OCI-LY1 (cell line): Measurements from ENCODE around the gene PODNL1.
"Not testable (repeated sequence)": the region's sequence is repeated elsewhere in the genome, so short reads cannot be mapped to it uniquely, and the experiment has no call there.

Experiments
- H2AFZ ChIP-seq: fragments of 200-600 bp; sonication (generic), shearing (Covaris generic); 2 replicates; pipeline ENCODE4 v1.6.0; 2014; ENCODE audit warnings: antibody characterized with exemption, mild to moderate bottlenecking, low read length
- H3F3A ChIP-seq: fragments of 200-600 bp; sonication (generic), shearing (Covaris generic); 2 replicates; pipeline ENCODE4 v1.6.0; 2014; ENCODE audit warnings: mild to moderate bottlenecking, antibody characterized with exemption, low read length, moderate library complexity; ENCODE audit not compliant: insufficient read depth
- H3K27ac ChIP-seq: fragments of 200-600 bp; sonication (generic); 2 replicates; pipeline ENCODE4 v1.5.1; 2014; ENCODE audit warnings: low read length, mixed run types, mild to moderate bottlenecking, low read depth; ENCODE audit not compliant: poor library complexity, severe bottlenecking
- H3K27me3 ChIP-seq: fragments of 200-600 bp; sonication (generic); 2 replicates; pipeline ENCODE4 v1.6.0; 2014; ENCODE audit warnings: antibody characterized with exemption, mild to moderate bottlenecking, low read length, moderate library complexity; ENCODE audit not compliant: insufficient read depth
- H3K36me3 ChIP-seq: fragments of 200-600 bp; sonication (generic); 2 replicates; pipeline ENCODE4 v1.6.1; 2014; ENCODE audit warnings: mild to moderate bottlenecking, antibody characterized with exemption, low read length, moderate library complexity, mixed read lengths; ENCODE audit not compliant: insufficient read depth
- H3K4me1 ChIP-seq: fragments of 200-600 bp; sonication (generic); 2 replicates; pipeline ENCODE4 v1.5.1; 2014; ENCODE audit warnings: mild to moderate bottlenecking, low read length, moderate library complexity; ENCODE audit not compliant: insufficient read depth, severe bottlenecking
- H3K4me2 ChIP-seq: fragments of 200-600 bp; sonication (generic), shearing (Covaris generic); 2 replicates; pipeline ENCODE4 v1.6.1; 2014; ENCODE audit warnings: low read length
- H3K4me3 ChIP-seq: fragments of 200-600 bp; sonication (generic); 2 replicates; pipeline ENCODE4 v1.5.1; 2014; ENCODE audit warnings: low read length, low read depth, mild to moderate bottlenecking, mixed read lengths; ENCODE audit not compliant: poor library complexity, severe bottlenecking
- H3K79me2 ChIP-seq: fragments of 200-600 bp; shearing (Covaris generic); 2 replicates; pipeline ENCODE4 v1.6.1; 2016; ENCODE audit warnings: mixed run types, low read length, mixed read lengths; ENCODE audit not compliant: insufficient read depth
- H3K9ac ChIP-seq: fragments of 200-600 bp; sonication (generic), shearing (Covaris generic); 2 replicates; pipeline ENCODE4 v1.6.1; 2014; ENCODE audit warnings: mild to moderate bottlenecking, low read length, mixed read lengths
- H3K9me2 ChIP-seq: fragments of 200-600 bp; sonication (generic), shearing (Covaris generic); 2 replicates; pipeline ENCODE4 v1.6.1; 2014; ENCODE audit warnings: low read depth, mild to moderate bottlenecking, low read length, mixed read lengths
- H3K9me3 ChIP-seq: fragments of 200-600 bp; shearing (Covaris generic); 2 replicates; pipeline ENCODE4 v1.6.1; 2014; ENCODE audit warnings: low read length, mixed read lengths
- H4K20me1 ChIP-seq: fragments of 200-600 bp; sonication (generic), shearing (Covaris generic); 2 replicates; pipeline ENCODE4 v1.6.0; 2016; ENCODE audit warnings: mild to moderate bottlenecking, low read length; ENCODE audit not compliant: insufficient read depth
- CTCF ChIP-seq: fragments of 200-600 bp; sonication (generic), shearing (Covaris generic); IDR thresholded peaks from 2 replicates; pipeline ENCODE4 v1.5.1; 2017; ENCODE audit warnings: mild to moderate bottlenecking, antibody characterized with exemption, low read length, moderate library complexity, mixed read lengths
- EZH2 ChIP-seq: fragments of 200-600 bp; sonication (generic), shearing (Covaris generic); IDR thresholded peaks from 2 replicates; pipeline ENCODE4 v1.8.0; 2017; ENCODE audit warnings: borderline replicate concordance, mixed run types, mild to moderate bottlenecking, antibody characterized with exemption, low read length, moderate library complexity, mixed read lengths

Gene PODNL1

DNA sequence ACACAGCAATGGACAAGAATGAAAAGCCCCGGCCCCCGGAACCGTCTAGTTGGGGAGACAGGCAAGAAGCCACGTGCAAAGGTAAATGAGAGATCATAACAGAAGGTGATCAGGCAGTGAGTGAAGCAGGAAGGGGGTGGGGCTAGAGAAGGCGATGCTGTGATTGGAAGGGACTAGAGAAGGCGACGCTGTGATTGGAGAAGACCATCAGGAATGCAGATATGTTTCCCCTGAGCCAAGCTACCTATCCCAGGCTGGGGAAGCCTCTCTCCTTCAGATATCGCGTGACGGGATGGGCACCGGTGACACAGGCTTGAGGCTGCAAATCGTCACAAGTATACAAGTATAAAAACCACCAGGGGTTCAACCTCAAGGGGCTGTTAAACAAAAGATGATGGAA is 35.9 kb upstream of the PODNL1 start:
- Histone ChIP-seq H3K36me3 (no peaks in the 10 kb centered on the region), H3K4me2 (no peak overlapping the region), H3K79me2 (no peaks in the 10 kb centered on the region), H4K20me1 (no peaks in the 10 kb centered on the region), H3K4me3 (no peak overlapping the region), H3K9ac (no peak overlapping the region), H3K9me2 (no peaks in the 10 kb centered on the region), H3K9me3 (no peaks in the 10 kb centered on the region), H3F3A (no peaks in the 10 kb centered on the region), H2AFZ (no peak overlapping the region), H3K27ac (no peak overlapping the region), H3K4me1 (peaks cover 10% of the 10 kb centered on the region), H3K27me3 (peaks cover 6% of the 10 kb centered on the region; the same call in 1 of the 2 replicates)
- TF ChIP-seq CTCF = no peak

DNA sequence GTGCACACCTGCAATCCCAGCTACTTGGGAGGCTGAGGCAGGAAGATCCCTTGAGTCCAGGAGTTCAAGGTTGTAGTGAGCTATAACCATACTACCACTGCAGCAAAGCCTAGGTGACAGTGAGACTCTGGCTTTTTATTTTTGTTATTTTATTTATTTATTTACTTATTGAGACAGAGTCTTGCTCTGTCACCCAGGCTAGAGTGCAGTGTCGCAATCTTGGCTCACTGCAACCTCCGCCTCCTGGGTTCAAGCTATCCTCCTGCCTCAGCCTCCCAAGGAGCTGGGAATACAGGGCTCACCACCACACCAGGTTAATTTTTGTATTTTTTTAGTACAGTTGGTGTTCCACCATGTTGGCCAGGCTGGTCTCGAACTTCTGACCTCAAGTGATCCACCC is 35.3 kb upstream of the PODNL1 start:
- H3K36me3 ChIP-seq = not testable (repeated sequence)

DNA sequence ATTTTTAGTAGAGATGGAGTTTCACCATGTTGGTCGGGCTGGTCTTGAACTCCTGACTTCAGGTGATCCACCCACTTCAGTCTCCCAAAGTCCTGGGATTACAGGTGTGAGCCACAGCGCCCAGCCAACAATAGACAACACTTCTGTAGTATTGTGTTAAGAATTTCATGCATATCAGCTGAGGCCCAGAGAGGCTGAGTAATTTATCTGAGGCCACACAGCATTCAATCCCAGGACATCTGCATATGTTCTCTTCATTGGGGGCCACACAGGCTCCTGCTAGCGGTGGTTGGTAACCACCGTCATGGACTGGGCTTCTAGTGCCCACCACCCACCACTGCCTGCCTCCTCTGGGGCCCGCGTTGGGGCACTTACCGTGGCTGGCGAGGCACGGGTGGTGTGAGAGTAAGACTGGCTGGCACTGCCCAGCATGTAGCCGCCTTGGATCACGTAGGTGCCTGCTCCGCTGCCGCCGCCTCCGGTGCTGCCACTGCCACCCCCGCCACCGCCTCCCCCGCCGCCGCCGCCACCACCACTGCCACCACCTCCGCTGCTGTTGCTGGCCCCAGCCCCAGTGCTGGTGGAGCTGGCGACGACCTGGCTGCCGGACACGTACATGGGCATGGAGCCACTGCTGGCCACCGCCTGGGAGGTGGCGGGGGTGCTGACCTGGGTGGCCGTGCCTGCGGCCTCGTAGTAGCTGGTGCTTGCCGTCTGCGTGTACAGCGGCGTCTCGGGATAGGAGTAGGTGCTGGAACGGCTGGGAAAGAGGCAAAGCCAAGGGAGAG is 34.3 kb upstream of the PODNL1 start:
- no peaks in the 10 kb centered on the region for H3K9me3 ChIP-seq
- no peaks in the 10 kb centered on the region for H3K9me2 ChIP-seq
- H3K79me2 ChIP-seq = no peaks in the 10 kb centered on the region
- H3K4me1 ChIP-seq = peaks cover 7% of the 10 kb centered on the region
- no peak overlapping the region for H3K4me3 ChIP-seq
- H4K20me1 ChIP-seq = no peaks in the 10 kb centered on the region
- no peak overlapping the region for H2AFZ ChIP-seq
- TF ChIP-seq CTCF = no peak
- no peak for TF ChIP-seq EZH2
- H3K9ac ChIP-seq = no peak overlapping the region
- H3K4me2 ChIP-seq = no peak overlapping the region
- no peaks in the 10 kb centered on the region for H3K36me3 ChIP-seq
- no peak overlapping the region for H3K27ac ChIP-seq
- no peaks in the 10 kb centered on the region for H3K27me3 ChIP-seq
- H3F3A ChIP-seq = no peaks in the 10 kb centered on the region

More for the DNA sequence above, 35.3 kb upstream of the PODNL1 start:
- not testable (repeated sequence) for H3K27ac ChIP-seq, H3K4me3 ChIP-seq, H3K9me3 ChIP-seq, H3K4me1 ChIP-seq, H3F3A ChIP-seq, H3K4me2 ChIP-seq, H3K9ac ChIP-seq, H4K20me1 ChIP-seq, H3K9me2 ChIP-seq, H2AFZ ChIP-seq, H3K79me2 ChIP-seq, H3K27me3 ChIP-seq

DNA sequence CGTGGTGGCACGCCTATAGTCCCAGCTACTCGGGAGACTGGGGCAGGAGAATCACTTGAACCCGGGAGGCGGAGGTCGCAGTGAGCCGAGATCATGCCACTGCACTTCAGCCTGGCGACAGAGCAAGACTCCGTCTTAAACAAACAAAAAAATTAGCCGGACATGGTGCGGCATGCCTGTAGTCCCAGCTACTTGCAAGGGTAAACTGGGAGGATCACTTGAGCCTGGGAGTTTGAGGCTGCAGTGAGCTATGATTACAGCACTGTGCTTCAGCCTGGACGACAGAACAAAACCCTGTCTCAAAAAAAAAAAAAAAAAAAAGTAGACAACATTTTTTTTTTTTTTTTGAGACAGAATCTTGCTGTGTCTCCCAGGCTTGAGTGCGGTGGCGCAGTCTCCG is 33.7 kb upstream of the PODNL1 start:
- H3K9me2 ChIP-seq, H4K20me1 ChIP-seq, H3K9me3 ChIP-seq, H3K27ac ChIP-seq, H3K4me1 ChIP-seq, H3K9ac ChIP-seq, H3K36me3 ChIP-seq, H3K79me2 ChIP-seq, H3K4me2 ChIP-seq, H3F3A ChIP-seq, H3K27me3 ChIP-seq, H3K4me3 ChIP-seq, H2AFZ ChIP-seq: not testable (repeated sequence)
